Lower leg skin (tissue), 3 donors: ENCODE measurements around the gene DNPEP.

Experiments
- POLR2A ChIP-seq, 2 donors: fragments of 450-650 bp; IDR thresholded peaks; one replicate each; pipeline ENCODE4 v1.6.1; 2016 to 2017; ENCODE audit warnings: antibody characterized with exemption in 2 of 2, mild to moderate bottlenecking in 1 of 2, moderate library complexity in 1 of 2
- TF ChIP-seq, protein P1 (sequence below), 3 donors: fragments of 450-650 bp; IDR thresholded peaks; one replicate each; pipeline ENCODE4 v1.5.1; 2016; ENCODE audit warnings: antibody characterized with exemption in 3 of 3, mild to moderate bottlenecking in 3 of 3, moderate library complexity in 2 of 3

DNA sequence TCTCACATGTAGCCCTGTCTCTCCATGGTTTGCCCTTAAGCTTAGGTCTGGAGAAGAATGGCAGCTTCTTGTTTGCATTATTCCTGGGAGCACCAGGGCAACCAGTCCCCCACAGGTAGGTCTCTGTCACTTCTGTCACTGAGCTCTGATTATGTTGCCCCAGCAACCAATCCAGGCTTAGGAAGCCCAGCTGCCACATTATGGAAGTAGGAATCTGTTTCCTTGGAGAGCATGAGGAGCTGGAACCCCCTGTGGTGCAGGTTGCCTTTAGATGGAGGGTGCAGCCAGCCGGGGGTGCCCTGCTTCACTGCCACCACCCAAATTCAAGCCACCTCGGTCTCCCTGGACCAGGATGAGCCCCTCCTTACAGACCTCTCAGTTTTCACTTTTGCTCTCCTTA lies 60.0 kb downstream of the DNPEP start:
- TF ChIP-seq, protein P1, sequence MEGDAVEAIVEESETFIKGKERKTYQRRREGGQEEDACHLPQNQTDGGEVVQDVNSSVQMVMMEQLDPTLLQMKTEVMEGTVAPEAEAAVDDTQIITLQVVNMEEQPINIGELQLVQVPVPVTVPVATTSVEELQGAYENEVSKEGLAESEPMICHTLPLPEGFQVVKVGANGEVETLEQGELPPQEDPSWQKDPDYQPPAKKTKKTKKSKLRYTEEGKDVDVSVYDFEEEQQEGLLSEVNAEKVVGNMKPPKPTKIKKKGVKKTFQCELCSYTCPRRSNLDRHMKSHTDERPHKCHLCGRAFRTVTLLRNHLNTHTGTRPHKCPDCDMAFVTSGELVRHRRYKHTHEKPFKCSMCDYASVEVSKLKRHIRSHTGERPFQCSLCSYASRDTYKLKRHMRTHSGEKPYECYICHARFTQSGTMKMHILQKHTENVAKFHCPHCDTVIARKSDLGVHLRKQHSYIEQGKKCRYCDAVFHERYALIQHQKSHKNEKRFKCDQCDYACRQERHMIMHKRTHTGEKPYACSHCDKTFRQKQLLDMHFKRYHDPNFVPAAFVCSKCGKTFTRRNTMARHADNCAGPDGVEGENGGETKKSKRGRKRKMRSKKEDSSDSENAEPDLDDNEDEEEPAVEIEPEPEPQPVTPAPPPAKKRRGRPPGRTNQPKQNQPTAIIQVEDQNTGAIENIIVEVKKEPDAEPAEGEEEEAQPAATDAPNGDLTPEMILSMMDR (IDR thresholded peaks at IDR 0.05): no peak
- TF ChIP-seq POLR2A (IDR thresholded peaks at IDR 0.05): no peak
